HEK293 (cell line): ENCODE measurements around the gene CIART.

Experiments
- CTCF ChIA-PET: fragments of 350-600 bp; formaldehyde crosslinking; extraction: SDS; loops from one replicate; lab custom pipeline; 2021; ENCODE audit warnings: antibody characterized with exemption; lab: Yijun Ruan, JAX
- POLR2A ChIA-PET: fragments of 300-600 bp; formaldehyde crosslinking; extraction: SDS; loops from one replicate; lab custom pipeline; 2020; ENCODE audit warnings: antibody characterized with exemption, inconsistent platforms; lab: Yijun Ruan, JAX
- H3K27ac ChIP-seq: fragments of 200-500 bp; sonication (Bioruptor generic); 2 replicates; pipeline ENCODE4 v1.5.1; 2014; ENCODE audit warnings: low read depth, low read length, control low read depth, inconsistent platforms; ENCODE audit errors: extremely low read depth
- H3K36me3 ChIP-seq, 2 experiments: fragments of 200-500 bp in 1 of 2; sonication (Bioruptor generic) in 1 of 2; 1 replicate in 1 of 2; 2 replicates in 1 of 2; pipeline ENCODE4 v1.5.1; 2014 to 2017; ENCODE audit warnings: inconsistent platforms in 2 of 2, low read length in 2 of 2; ENCODE audit not compliant: control insufficient read depth in 2 of 2, insufficient read depth in 1 of 2
- H3K4me1 ChIP-seq: fragments of 200-500 bp; sonication (Bioruptor generic); 2 replicates; pipeline ENCODE4 v1.5.1; 2014; ENCODE audit warnings: mild to moderate bottlenecking, low read length, inconsistent platforms; ENCODE audit not compliant: control insufficient read depth, insufficient read depth
- H3K4me3 ChIP-seq: 2 replicates; pipeline ENCODE4 v1.5.1; 2011; ENCODE audit warnings: low read depth, mild to moderate bottlenecking, control low read depth, low read length, moderate library complexity
- H3K9me3 ChIP-seq: fragments of 200-500 bp; sonication (Bioruptor generic); 2 replicates; pipeline ENCODE4 v1.5.1; 2014; ENCODE audit warnings: low read depth, low read length, inconsistent platforms; ENCODE audit not compliant: control insufficient read depth, insufficient read depth
- FEZF1 ChIP-seq: fragments of 450-650 bp; formaldehyde crosslinking; IDR thresholded peaks from 2 replicates; pipeline ENCODE4 v1.5.1; 2016; ENCODE audit warnings: missing biosample characterization, missing genetic modification characterization
- PRDM1 ChIP-seq: fragments of 450-650 bp; formaldehyde crosslinking; IDR thresholded peaks from 2 replicates; pipeline ENCODE4; 2016; ENCODE audit warnings: missing biosample characterization, missing genetic modification characterization
- SETDB1 ChIP-seq: IDR thresholded peaks from one replicate; pipeline ENCODE4 v1.6.1; 2017; ENCODE audit warnings: mild to moderate bottlenecking, low read length, moderate library complexity, mixed read lengths; ENCODE audit not compliant: insufficient read length
- SP7 ChIP-seq: fragments of 450-650 bp; formaldehyde crosslinking; IDR thresholded peaks from 2 replicates; pipeline ENCODE4 v1.5.1; 2016; ENCODE audit warnings: missing biosample characterization, missing genetic modification characterization
- ZBTB17 ChIP-seq: fragments of 450-650 bp; formaldehyde crosslinking; IDR thresholded peaks from 2 replicates; pipeline ENCODE4 v1.5.1; 2016; ENCODE audit warnings: missing biosample characterization, missing genetic modification characterization
- ZIC2 ChIP-seq: fragments of 450-650 bp; formaldehyde crosslinking; IDR thresholded peaks from 2 replicates; pipeline ENCODE4 v1.5.1; 2016; ENCODE audit warnings: missing biosample characterization, missing genetic modification characterization
- ZNF133 ChIP-seq: fragments of 450-650 bp; formaldehyde crosslinking; IDR thresholded peaks from 2 replicates; pipeline ENCODE4 v1.5.1; 2016; ENCODE audit warnings: missing biosample characterization, missing genetic modification characterization
- ZNF223 ChIP-seq: fragments of 450-650 bp; formaldehyde crosslinking; IDR thresholded peaks from 2 replicates; pipeline ENCODE4 v1.5.1; 2016; ENCODE audit warnings: missing biosample characterization, missing genetic modification characterization
- ZNF266 ChIP-seq: fragments of 450-650 bp; formaldehyde crosslinking; IDR thresholded peaks from 2 replicates; pipeline ENCODE4 v1.5.1; 2016; ENCODE audit warnings: missing biosample characterization, missing genetic modification characterization, low read depth
- ZNF292 ChIP-seq: fragments of 450-650 bp; formaldehyde crosslinking; IDR thresholded peaks from 2 replicates; pipeline ENCODE4 v1.5.1; 2016; ENCODE audit warnings: low read depth, missing biosample characterization, missing genetic modification characterization, borderline replicate concordance
- ZNF394 ChIP-seq: fragments of 450-650 bp; formaldehyde crosslinking; IDR thresholded peaks from 2 replicates; pipeline ENCODE4 v1.5.1; 2016; ENCODE audit warnings: missing biosample characterization, missing genetic modification characterization, mild to moderate bottlenecking, moderate library complexity, borderline replicate concordance
- ZNF473 ChIP-seq: fragments of 450-650 bp; formaldehyde crosslinking; IDR thresholded peaks from 2 replicates; pipeline ENCODE4 v1.5.1; 2017; ENCODE audit warnings: missing biosample characterization, missing genetic modification characterization
- ZNF629 ChIP-seq: fragments of 450-650 bp; formaldehyde crosslinking; IDR thresholded peaks from 2 replicates; pipeline ENCODE4 v1.5.1; 2017; ENCODE audit warnings: missing biosample characterization, missing genetic modification characterization
- ZNF707 ChIP-seq: fragments of 450-650 bp; formaldehyde crosslinking; IDR thresholded peaks from 2 replicates; pipeline ENCODE4 v1.5.1; 2016; ENCODE audit warnings: missing biosample characterization, missing genetic modification characterization
- ZNF747 ChIP-seq: fragments of 450-650 bp; formaldehyde crosslinking; IDR thresholded peaks from 2 replicates; pipeline ENCODE4 v1.5.1; 2016; ENCODE audit warnings: missing biosample characterization, missing genetic modification characterization
- ZNF768 ChIP-seq: fragments of 450-650 bp; formaldehyde crosslinking; IDR thresholded peaks from 2 replicates; pipeline ENCODE4 v1.5.1; 2018; ENCODE audit warnings: missing biosample characterization, mild to moderate bottlenecking, missing genetic modification characterization
- ZXDB ChIP-seq: fragments of 450-650 bp; formaldehyde crosslinking; IDR thresholded peaks from 2 replicates; pipeline ENCODE4 v1.5.1; 2016; ENCODE audit warnings: missing biosample characterization, missing genetic modification characterization
- TF ChIP-seq, protein P1 (sequence below): fragments of 450-650 bp; formaldehyde crosslinking; IDR thresholded peaks from 2 replicates; pipeline ENCODE4 v1.5.1; 2016; ENCODE audit warnings: missing biosample characterization, missing genetic modification characterization, borderline replicate concordance
- TF ChIP-seq, protein P2 (sequence below): fragments of 450-650 bp; formaldehyde crosslinking; conservative IDR thresholded peaks from 2 replicates; pipeline ENCODE4 v1.5.1; 2016; ENCODE audit warnings: low read depth, missing biosample characterization, missing genetic modification characterization
- TF ChIP-seq, protein P3 (sequence below): fragments of 450-650 bp; IDR thresholded peaks from 2 replicates; pipeline ENCODE4 v1.5.1; 2018; ENCODE audit warnings: missing biosample characterization, mild to moderate bottlenecking, missing genetic modification characterization
- TF ChIP-seq, protein P4 (sequence below): IDR thresholded peaks from 2 replicates; pipeline ENCODE4 v1.6.1; 2011; ENCODE audit warnings: mild to moderate bottlenecking, low read depth, low read length, borderline replicate concordance
- TF ChIP-seq, protein P5 (sequence below): fragments of 450-650 bp; formaldehyde crosslinking; IDR thresholded peaks from 2 replicates; pipeline ENCODE4 v1.5.1; 2017; ENCODE audit warnings: missing biosample characterization, missing genetic modification characterization

Gene CIART

DNA sequence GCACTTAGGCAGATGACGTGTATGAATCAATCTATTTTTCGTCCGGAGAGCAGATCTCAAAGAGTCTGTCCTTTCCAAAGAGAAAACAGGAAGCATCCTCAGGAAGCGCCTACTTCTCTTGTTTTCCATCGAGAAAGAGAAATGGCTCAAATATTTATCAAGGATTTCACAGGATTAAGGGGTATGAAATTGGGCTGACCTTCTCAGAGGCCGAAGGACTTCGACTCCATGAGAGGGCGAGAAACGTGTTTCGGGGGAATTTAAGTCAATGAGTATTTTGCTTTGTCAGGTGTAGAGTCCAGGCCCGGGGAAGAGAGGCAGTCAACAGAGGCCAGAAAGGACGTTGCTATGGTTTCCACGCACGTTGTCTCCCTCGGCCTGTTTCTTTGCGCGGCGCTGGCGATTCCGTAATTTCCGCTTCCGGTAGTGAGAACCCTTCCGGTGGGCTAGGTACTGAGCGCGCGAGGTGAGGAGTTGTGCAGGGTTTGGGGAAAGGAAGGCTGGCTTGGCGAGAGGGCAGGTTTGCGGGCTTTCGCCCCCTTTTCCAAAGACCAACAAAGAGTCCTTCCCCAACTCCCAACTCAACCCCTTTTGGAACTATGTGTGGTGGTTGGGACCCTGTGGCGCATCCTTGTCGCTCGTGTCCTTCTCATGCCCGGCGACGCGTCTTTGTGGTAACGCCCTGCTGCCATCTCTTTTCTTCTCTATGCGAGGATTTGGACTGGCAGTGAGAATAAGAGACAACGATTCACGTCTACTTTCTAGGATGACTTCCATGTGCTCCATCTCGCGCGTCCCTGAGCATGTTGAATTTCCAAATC, 11.3 kb downstream of the CIART start, which contains the start of gene MRPS21 (continued):
- TF ChIP-seq, protein P1, sequence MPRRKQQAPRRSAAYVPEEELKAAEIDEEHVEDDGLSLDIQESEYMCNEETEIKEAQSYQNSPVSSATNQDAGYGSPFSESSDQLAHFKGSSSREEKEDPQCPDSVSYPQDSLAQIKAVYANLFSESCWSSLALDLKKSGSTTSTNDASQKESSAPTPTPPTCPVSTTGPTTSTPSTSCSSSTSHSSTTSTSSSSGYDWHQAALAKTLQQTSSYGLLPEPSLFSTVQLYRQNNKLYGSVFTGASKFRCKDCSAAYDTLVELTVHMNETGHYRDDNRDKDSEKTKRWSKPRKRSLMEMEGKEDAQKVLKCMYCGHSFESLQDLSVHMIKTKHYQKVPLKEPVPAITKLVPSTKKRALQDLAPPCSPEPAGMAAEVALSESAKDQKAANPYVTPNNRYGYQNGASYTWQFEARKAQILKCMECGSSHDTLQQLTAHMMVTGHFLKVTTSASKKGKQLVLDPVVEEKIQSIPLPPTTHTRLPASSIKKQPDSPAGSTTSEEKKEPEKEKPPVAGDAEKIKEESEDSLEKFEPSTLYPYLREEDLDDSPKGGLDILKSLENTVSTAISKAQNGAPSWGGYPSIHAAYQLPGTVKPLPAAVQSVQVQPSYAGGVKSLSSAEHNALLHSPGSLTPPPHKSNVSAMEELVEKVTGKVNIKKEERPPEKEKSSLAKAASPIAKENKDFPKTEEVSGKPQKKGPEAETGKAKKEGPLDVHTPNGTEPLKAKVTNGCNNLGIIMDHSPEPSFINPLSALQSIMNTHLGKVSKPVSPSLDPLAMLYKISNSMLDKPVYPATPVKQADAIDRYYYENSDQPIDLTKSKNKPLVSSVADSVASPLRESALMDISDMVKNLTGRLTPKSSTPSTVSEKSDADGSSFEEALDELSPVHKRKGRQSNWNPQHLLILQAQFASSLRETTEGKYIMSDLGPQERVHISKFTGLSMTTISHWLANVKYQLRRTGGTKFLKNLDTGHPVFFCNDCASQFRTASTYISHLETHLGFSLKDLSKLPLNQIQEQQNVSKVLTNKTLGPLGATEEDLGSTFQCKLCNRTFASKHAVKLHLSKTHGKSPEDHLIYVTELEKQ (tag by site-specific recombination), result no peak
- peak; percentile 92 for TF ChIP-seq ZNF629 (tag by site-specific recombination)

DNA sequence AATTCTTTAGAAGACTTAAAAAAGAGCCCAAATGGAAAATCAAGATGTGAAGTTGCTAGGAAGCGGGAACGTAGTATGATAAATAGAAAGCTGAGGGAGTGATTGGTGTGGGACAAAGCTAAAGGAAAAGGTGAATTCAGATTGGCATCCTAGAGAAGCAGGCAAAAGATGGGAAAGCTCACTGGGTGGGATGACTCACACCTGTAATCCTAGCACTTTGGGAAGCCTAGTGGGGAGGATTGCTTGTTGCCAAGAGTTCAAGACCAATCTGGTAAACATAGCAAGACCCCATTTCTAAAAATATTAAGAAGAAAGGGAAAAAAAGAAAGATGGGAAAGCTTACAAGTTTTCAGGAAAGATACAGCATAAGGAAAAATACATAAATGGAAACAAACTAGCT, 13.1 kb downstream of the CIART start:
- Histone ChIP-seq H3K4me3 (no peak overlapping the region), H3K4me1 (no peaks in the 10 kb centered on the region), H3K9me3 (no peaks in the 10 kb centered on the region), H3K27ac (no peak overlapping the region), H3K36me3 (peaks cover 35 to 53% of the 10 kb centered on the region in 2 experiments)
- CTCF ChIA-PET, result interaction anchor here (1.4 to 1.7 kb wide), 2 partner anchors 14 to 39 kb away, joined by 8 to 10 read pairs; no protein-coding TSS in a partner anchor
- POLR2A ChIA-PET, result interaction anchor here (0.9 kb wide), 2 partner anchors 12 to 267 kb away, joined by 3 to 7 read pairs; no protein-coding TSS in a partner anchor
- TF ChIP-seq SETDB1 (no peak), PRDM1 (tag by site-specific recombination) (0 out of 2 replicates have a peak, but pooled peaks have one; percentile 41), SP7 (tag by site-specific recombination) (no peak), ZNF292 (no peak), FEZF1 (tag by site-specific recombination) (no peak), ZNF266 (tag by site-specific recombination) (no peak), ZIC2 (tag by site-specific recombination) (no peak), ZBTB17 (tag by site-specific recombination) (no peak), ZNF473 (tag by site-specific recombination) (no peak), ZNF768 (tag by site-specific recombination) (no peak), ZNF223 (tag by site-specific recombination) (no peak), ZNF133 (tag by site-specific recombination) (no peak), ZXDB (no peak), ZNF747 (no peak), ZNF394 (tag by site-specific recombination) (peak; percentile 41; the same call in 1 of the 2 replicates), ZNF707 (tag by site-specific recombination) (no peak)
- TF ChIP-seq, protein P2, sequence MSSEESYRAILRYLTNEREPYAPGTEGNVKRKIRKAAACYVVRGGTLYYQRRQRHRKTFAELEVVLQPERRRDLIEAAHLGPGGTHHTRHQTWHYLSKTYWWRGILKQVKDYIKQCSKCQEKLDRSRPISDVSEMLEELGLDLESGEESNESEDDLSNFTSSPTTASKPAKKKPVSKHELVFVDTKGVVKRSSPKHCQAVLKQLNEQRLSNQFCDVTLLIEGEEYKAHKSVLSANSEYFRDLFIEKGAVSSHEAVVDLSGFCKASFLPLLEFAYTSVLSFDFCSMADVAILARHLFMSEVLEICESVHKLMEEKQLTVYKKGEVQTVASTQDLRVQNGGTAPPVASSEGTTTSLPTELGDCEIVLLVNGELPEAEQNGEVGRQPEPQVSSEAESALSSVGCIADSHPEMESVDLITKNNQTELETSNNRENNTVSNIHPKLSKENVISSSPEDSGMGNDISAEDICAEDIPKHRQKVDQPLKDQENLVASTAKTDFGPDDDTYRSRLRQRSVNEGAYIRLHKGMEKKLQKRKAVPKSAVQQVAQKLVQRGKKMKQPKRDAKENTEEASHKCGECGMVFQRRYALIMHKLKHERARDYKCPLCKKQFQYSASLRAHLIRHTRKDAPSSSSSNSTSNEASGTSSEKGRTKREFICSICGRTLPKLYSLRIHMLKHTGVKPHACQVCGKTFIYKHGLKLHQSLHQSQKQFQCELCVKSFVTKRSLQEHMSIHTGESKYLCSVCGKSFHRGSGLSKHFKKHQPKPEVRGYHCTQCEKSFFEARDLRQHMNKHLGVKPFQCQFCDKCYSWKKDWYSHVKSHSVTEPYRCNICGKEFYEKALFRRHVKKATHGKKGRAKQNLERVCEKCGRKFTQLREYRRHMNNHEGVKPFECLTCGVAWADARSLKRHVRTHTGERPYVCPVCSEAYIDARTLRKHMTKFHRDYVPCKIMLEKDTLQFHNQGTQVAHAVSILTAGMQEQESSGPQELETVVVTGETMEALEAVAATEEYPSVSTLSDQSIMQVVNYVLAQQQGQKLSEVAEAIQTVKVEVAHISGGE (tag by site-specific recombination), result no peak
- TF ChIP-seq, protein P3, sequence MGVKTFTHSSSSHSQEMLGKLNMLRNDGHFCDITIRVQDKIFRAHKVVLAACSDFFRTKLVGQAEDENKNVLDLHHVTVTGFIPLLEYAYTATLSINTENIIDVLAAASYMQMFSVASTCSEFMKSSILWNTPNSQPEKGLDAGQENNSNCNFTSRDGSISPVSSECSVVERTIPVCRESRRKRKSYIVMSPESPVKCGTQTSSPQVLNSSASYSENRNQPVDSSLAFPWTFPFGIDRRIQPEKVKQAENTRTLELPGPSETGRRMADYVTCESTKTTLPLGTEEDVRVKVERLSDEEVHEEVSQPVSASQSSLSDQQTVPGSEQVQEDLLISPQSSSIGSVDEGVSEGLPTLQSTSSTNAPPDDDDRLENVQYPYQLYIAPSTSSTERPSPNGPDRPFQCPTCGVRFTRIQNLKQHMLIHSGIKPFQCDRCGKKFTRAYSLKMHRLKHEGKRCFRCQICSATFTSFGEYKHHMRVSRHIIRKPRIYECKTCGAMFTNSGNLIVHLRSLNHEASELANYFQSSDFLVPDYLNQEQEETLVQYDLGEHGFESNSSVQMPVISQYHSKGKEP (tag by site-specific recombination), result no peak
- TF ChIP-seq, protein P4, sequence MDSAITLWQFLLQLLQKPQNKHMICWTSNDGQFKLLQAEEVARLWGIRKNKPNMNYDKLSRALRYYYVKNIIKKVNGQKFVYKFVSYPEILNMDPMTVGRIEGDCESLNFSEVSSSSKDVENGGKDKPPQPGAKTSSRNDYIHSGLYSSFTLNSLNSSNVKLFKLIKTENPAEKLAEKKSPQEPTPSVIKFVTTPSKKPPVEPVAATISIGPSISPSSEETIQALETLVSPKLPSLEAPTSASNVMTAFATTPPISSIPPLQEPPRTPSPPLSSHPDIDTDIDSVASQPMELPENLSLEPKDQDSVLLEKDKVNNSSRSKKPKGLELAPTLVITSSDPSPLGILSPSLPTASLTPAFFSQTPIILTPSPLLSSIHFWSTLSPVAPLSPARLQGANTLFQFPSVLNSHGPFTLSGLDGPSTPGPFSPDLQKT, result no peak
- TF ChIP-seq, protein P5, sequence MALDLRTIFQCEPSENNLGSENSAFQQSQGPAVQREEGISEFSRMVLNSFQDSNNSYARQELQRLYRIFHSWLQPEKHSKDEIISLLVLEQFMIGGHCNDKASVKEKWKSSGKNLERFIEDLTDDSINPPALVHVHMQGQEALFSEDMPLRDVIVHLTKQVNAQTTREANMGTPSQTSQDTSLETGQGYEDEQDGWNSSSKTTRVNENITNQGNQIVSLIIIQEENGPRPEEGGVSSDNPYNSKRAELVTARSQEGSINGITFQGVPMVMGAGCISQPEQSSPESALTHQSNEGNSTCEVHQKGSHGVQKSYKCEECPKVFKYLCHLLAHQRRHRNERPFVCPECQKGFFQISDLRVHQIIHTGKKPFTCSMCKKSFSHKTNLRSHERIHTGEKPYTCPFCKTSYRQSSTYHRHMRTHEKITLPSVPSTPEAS (tag by site-specific recombination), result no peak
